Thyroid gland (tissue), 4 donors: Measurements from ENCODE around the gene GOLIM4.
"Not testable (repeated sequence)": the region's sequence is repeated elsewhere in the genome, so short reads cannot be mapped to it uniquely, and the experiment has no call there.

ENCODE experiments used
- POLR2A ChIP-seq, 2 donors: fragments of 450-650 bp; IDR thresholded peaks; one replicate each; pipeline ENCODE4 v1.6.1; 2017; ENCODE audit warnings: antibody characterized with exemption in 2 of 2, mild to moderate bottlenecking in 2 of 2, moderate library complexity in 1 of 2
- TF ChIP-seq, protein P1 (sequence below), 6 experiments: fragments of 200-600 bp in 3 of 6; fragments of 450-650 bp in 3 of 6; sonication (generic) in 3 of 6; IDR thresholded peaks; one replicate each; pipeline ENCODE4 v1.5.1; 2016 to 2019; ENCODE audit warnings: antibody characterized with exemption in 6 of 6, mild to moderate bottlenecking in 2 of 6, inconsistent platforms in 1 of 6, moderate library complexity in 1 of 6

GRCh38 chr3:168128463-168128862, 32.7 kb upstream of the GOLIM4 start:
- TF ChIP-seq, protein P1, sequence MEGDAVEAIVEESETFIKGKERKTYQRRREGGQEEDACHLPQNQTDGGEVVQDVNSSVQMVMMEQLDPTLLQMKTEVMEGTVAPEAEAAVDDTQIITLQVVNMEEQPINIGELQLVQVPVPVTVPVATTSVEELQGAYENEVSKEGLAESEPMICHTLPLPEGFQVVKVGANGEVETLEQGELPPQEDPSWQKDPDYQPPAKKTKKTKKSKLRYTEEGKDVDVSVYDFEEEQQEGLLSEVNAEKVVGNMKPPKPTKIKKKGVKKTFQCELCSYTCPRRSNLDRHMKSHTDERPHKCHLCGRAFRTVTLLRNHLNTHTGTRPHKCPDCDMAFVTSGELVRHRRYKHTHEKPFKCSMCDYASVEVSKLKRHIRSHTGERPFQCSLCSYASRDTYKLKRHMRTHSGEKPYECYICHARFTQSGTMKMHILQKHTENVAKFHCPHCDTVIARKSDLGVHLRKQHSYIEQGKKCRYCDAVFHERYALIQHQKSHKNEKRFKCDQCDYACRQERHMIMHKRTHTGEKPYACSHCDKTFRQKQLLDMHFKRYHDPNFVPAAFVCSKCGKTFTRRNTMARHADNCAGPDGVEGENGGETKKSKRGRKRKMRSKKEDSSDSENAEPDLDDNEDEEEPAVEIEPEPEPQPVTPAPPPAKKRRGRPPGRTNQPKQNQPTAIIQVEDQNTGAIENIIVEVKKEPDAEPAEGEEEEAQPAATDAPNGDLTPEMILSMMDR (IDR thresholded peaks at IDR 0.05), result not testable (repeated sequence)
- TF ChIP-seq POLR2A (IDR thresholded peaks at IDR 0.05), result not testable (repeated sequence)
